ENCODE data around the gene CNTN4.

Gene CNTN4

DNA sequence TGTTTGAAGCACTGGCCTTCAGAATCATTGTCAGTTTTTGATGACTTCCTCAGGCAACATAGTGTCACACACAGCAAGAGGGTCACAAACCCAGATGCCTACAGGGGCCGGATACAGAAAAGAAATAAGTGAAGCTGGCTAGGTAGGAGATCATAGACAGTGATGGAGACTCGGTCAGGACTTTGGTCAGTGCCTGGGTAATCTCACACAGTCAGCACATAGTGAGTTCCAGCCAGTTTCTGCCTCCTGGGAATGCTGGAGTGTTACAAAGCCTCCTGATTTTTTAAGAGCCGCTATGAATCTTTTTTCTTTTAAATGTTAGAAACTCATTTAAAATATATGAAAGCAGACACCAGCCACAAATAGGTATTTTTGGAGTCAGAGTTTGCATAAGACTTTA lies 612.4 kb downstream of the CNTN4 start:
- no peak overlapping the region for H3K4me3 ChIP-seq (ENCODE audit: low read depth in 1 of 2, low read length in 2 of 2)
- no peak overlapping the region for H3K9ac ChIP-seq (ENCODE audit: low read depth, low read length)
- no peak overlapping the region for H2AFZ ChIP-seq (ENCODE audit: low read depth, low read length)
- no peak overlapping the region for H3K4me2 ChIP-seq (ENCODE audit: insufficient read depth, low read length)
- H3K9me3 ChIP-seq (ENCODE audit: insufficient read depth, low read length, severe bottlenecking): no peaks in the 10 kb centered on the region
- no peaks in the 10 kb centered on the region for H3K79me2 ChIP-seq (ENCODE audit: insufficient read depth, low read length)
- no peaks in the 10 kb centered on the region for H3K27me3 ChIP-seq (ENCODE audit: insufficient read depth, low read length, poor library complexity)
- H3K4me1 ChIP-seq (ENCODE audit: insufficient read depth, low read length): no peaks in the 10 kb centered on the region
- H4K20me1 ChIP-seq (ENCODE audit: insufficient read depth, low read length): no peaks in the 10 kb centered on the region
- ATAC-seq (ENCODE audit: insufficient read depth, low read depth) (no peak), DNase-seq (no peak)
- TF ChIP-seq EZH2 (IDR thresholded peaks at IDR 0.05; ENCODE audit: borderline replicate concordance, low read depth, low read length, severe bottlenecking): no peak
- TF ChIP-seq, protein P1, sequence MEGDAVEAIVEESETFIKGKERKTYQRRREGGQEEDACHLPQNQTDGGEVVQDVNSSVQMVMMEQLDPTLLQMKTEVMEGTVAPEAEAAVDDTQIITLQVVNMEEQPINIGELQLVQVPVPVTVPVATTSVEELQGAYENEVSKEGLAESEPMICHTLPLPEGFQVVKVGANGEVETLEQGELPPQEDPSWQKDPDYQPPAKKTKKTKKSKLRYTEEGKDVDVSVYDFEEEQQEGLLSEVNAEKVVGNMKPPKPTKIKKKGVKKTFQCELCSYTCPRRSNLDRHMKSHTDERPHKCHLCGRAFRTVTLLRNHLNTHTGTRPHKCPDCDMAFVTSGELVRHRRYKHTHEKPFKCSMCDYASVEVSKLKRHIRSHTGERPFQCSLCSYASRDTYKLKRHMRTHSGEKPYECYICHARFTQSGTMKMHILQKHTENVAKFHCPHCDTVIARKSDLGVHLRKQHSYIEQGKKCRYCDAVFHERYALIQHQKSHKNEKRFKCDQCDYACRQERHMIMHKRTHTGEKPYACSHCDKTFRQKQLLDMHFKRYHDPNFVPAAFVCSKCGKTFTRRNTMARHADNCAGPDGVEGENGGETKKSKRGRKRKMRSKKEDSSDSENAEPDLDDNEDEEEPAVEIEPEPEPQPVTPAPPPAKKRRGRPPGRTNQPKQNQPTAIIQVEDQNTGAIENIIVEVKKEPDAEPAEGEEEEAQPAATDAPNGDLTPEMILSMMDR (IDR thresholded peaks at IDR 0.05; ENCODE audit: borderline replicate concordance, extremely low read depth, low read length, poor library complexity, severe bottlenecking): no peak
- no peaks in the 10 kb centered on the region for H3K36me3 ChIP-seq (ENCODE audit: insufficient read depth, low read length)
- H3K27ac ChIP-seq (ENCODE audit: low read length): no peak overlapping the region

DNA sequence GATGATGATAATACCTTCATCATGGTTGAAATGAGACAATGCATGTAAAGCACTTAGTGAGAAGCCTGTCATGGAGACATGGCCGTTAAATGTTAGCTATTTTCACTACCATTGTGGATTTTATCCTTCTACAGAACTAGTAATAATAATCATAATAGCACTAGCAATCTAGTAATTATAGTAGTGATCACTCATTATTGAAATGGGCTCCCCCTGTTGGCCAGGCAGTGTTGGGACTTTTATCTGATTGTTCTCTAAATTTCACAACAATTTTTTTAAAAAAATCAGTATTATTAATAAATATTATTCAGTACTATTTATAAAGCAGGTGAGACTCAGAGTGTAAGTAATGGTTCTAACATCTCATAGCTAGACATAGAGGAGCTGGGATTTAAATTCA lies 615.3 kb downstream of the CNTN4 start:
- TF ChIP-seq EZH2 (IDR thresholded peaks at IDR 0.05; ENCODE audit: borderline replicate concordance, low read depth, low read length, severe bottlenecking): no peak
- Histone ChIP-seq H3K4me3 (ENCODE audit: low read depth in 1 of 2, low read length in 2 of 2) (no peak overlapping the region), H3K27ac (ENCODE audit: low read length) (no peak overlapping the region), H3K9ac (ENCODE audit: low read depth, low read length) (no peak overlapping the region), H3K4me2 (ENCODE audit: insufficient read depth, low read length) (no peak overlapping the region), H3K9me3 (ENCODE audit: insufficient read depth, low read length, severe bottlenecking) (no peaks in the 10 kb centered on the region), H4K20me1 (ENCODE audit: insufficient read depth, low read length) (no peaks in the 10 kb centered on the region), H2AFZ (ENCODE audit: low read depth, low read length) (no peak overlapping the region), H3K4me1 (ENCODE audit: insufficient read depth, low read length) (no peaks in the 10 kb centered on the region), H3K27me3 (ENCODE audit: insufficient read depth, low read length, poor library complexity) (no peaks in the 10 kb centered on the region), H3K79me2 (ENCODE audit: insufficient read depth, low read length) (no peaks in the 10 kb centered on the region), H3K36me3 (ENCODE audit: insufficient read depth, low read length) (no peaks in the 10 kb centered on the region)
- DNase-seq (no peak), ATAC-seq (ENCODE audit: insufficient read depth, low read depth) (no peak)

DNA sequence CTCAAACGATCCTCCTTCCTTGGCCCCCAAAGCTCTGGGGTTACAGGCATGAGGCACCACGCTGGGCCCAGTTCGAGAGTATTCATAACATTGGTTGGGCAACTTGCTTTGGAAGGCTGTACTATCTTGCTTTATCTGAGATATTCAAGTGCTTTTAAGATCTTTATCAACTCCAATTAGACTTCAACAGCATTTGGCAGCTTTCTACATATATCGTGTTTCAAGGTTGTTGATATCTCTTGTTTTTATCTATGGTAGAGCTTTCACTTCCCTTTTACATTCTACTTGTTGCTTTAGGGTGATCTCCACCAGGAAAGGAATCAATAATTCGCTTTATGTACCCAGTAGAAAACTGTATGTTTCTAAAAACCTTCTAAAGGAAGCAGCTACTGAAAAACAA lies 616.2 kb downstream of the CNTN4 start:
- no peak overlapping the region for H3K4me3 ChIP-seq (ENCODE audit: low read depth in 1 of 2, low read length in 2 of 2)
- H3K79me2 ChIP-seq (ENCODE audit: insufficient read depth, low read length): no peaks in the 10 kb centered on the region
- H3K9ac ChIP-seq (ENCODE audit: low read depth, low read length): no peak overlapping the region
- H3K4me1 ChIP-seq (ENCODE audit: insufficient read depth, low read length): no peaks in the 10 kb centered on the region
- TF ChIP-seq, protein P1 (IDR thresholded peaks at IDR 0.05; ENCODE audit: borderline replicate concordance, extremely low read depth, low read length, poor library complexity, severe bottlenecking): no peak
- no peak for TF ChIP-seq EZH2 (IDR thresholded peaks at IDR 0.05; ENCODE audit: borderline replicate concordance, low read depth, low read length, severe bottlenecking)
- no peaks in the 10 kb centered on the region for H3K27me3 ChIP-seq (ENCODE audit: insufficient read depth, low read length, poor library complexity)
- no peak for ATAC-seq (ENCODE audit: insufficient read depth, low read depth)
- H3K36me3 ChIP-seq (ENCODE audit: insufficient read depth, low read length): no peaks in the 10 kb centered on the region
- no peaks in the 10 kb centered on the region for H4K20me1 ChIP-seq (ENCODE audit: insufficient read depth, low read length)
- H3K4me2 ChIP-seq (ENCODE audit: insufficient read depth, low read length): no peak overlapping the region
- no peak for DNase-seq
- H2AFZ ChIP-seq (ENCODE audit: low read depth, low read length): no peak overlapping the region
- H3K27ac ChIP-seq (ENCODE audit: low read length): no peak overlapping the region
- no peaks in the 10 kb centered on the region for H3K9me3 ChIP-seq (ENCODE audit: insufficient read depth, low read length, severe bottlenecking)

DNA sequence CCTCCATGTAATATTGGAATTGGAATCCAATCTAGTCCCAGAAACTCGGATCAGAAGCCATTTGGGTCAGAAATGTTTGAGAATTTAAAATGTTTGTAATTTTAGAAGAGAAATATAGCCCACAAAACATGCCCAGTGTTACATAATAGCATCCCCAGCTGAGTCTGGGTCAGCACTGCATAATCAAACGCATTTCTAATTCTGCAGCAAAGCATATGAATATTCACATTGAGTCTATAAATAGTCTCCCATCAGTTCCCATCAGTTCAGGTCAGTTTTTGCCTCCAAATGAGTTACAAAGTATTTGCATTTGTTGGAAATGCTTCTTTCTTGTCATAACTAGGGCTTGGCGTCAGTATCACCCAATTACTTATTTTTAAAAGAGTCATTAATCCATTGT lies 628.4 kb downstream of the CNTN4 start:
- no peak for TF ChIP-seq EZH2 (IDR thresholded peaks at IDR 0.05; ENCODE audit: borderline replicate concordance, low read depth, low read length, severe bottlenecking)
- TF ChIP-seq, protein P1 (IDR thresholded peaks at IDR 0.05; ENCODE audit: borderline replicate concordance, extremely low read depth, low read length, poor library complexity, severe bottlenecking): no peak
- Histone ChIP-seq H2AFZ (ENCODE audit: low read depth, low read length) (no peak overlapping the region), H3K9ac (ENCODE audit: low read depth, low read length) (no peak overlapping the region)

More for the DNA sequence above, 628.4 kb downstream of the CNTN4 start:
- Histone ChIP-seq H3K36me3 (ENCODE audit: insufficient read depth, low read length) (no peaks in the 10 kb centered on the region), H3K9me3 (ENCODE audit: insufficient read depth, low read length, severe bottlenecking) (no peaks in the 10 kb centered on the region), H3K27ac (ENCODE audit: low read length) (no peak overlapping the region), H3K4me1 (ENCODE audit: insufficient read depth, low read length) (no peaks in the 10 kb centered on the region), H3K27me3 (ENCODE audit: insufficient read depth, low read length, poor library complexity) (no peaks in the 10 kb centered on the region), H3K4me3 (ENCODE audit: low read depth in 1 of 2, low read length in 2 of 2) (no peak overlapping the region), H3K4me2 (ENCODE audit: insufficient read depth, low read length) (no peak overlapping the region), H4K20me1 (ENCODE audit: insufficient read depth, low read length) (no peaks in the 10 kb centered on the region), H3K79me2 (ENCODE audit: insufficient read depth, low read length) (no peaks in the 10 kb centered on the region)
- ATAC-seq (ENCODE audit: insufficient read depth, low read depth): no peak
- DNase-seq: no peak

All from DND-41 (cell line).